ENCODE data around the gene HSPA12A. TPM values are rescaled to one million over a fixed set of nuclear protein-coding genes. Genes with fewer than 3 reads are reported as not detected.
"Not testable (repeated sequence)": the region's sequence is repeated elsewhere in the genome, so short reads cannot be mapped to it uniquely, and the experiment has no call there.

The HSPA12A gene
- total RNA-seq, 4 donors from 2014 or later = 9.6 to 26.6 (median 18.2) TPM

GRCh38 chr10:116715341-116715740, 27.0 kb downstream of the HSPA12A start:
- H3K4me3 ChIP-seq = no peak overlapping the region
- H3K27ac ChIP-seq = no peak overlapping the region
- TF ChIP-seq POLR2AphosphoS5 (IDR thresholded peaks at IDR 0.05) = no peak
- no peak for TF ChIP-seq POLR2A (IDR thresholded peaks at IDR 0.05)
- no peak for TF ChIP-seq EP300 (IDR thresholded peaks at IDR 0.05)
- no peak for TF ChIP-seq CTCF (IDR thresholded peaks at IDR 0.05)
- H3K27me3 ChIP-seq = no peaks in the 10 kb centered on the region
- peaks cover 6% of the 10 kb centered on the region for H3K4me1 ChIP-seq
- H3K36me3 ChIP-seq = no peaks in the 10 kb centered on the region
- peak in 1 of 2 donors; percentile 2 for DNase-seq (ENCODE audit: low spot score in 2 of 2)
- 83% methylated on average over 4 of the region's 4 CpGs for WGBS
- H3K9me3 ChIP-seq = no peaks in the 10 kb centered on the region

- Histone ChIP-seq H3K36me3 (no peaks in the 10 kb centered on the region), H3K9me3 (no peaks in the 10 kb centered on the region), H3K27me3 (no peaks in the 10 kb centered on the region), H3K4me3 (no peak overlapping the region), H3K27ac (no peak overlapping the region), H3K4me1 (peaks cover 6% of the 10 kb centered on the region)
- TF ChIP-seq EP300 (IDR thresholded peaks at IDR 0.05) (no peak), CTCF (IDR thresholded peaks at IDR 0.05) (no peak), POLR2AphosphoS5 (IDR thresholded peaks at IDR 0.05) (no peak), POLR2A (IDR thresholded peaks at IDR 0.05) (no peak)
- peak in 1 of 2 donors; percentile 5 for DNase-seq (ENCODE audit: low spot score in 2 of 2)
- 85% methylated on average over 1 of the region's 1 CpG for WGBS
Observed at GRCh38 chr10:116713846-116714245, 28.5 kb downstream of the HSPA12A start.

GRCh38 chr10:116712989-116713543, 29.3 kb downstream of the HSPA12A start:
- TF ChIP-seq EP300 (IDR thresholded peaks at IDR 0.05) (no peak), POLR2A (IDR thresholded peaks at IDR 0.05) (no peak), POLR2AphosphoS5 (IDR thresholded peaks at IDR 0.05) (no peak), CTCF (IDR thresholded peaks at IDR 0.05) (no peak)
- H3K9me3 ChIP-seq = no peaks in the 10 kb centered on the region
- H3K27ac ChIP-seq = no peak overlapping the region
- no peaks in the 10 kb centered on the region for H3K27me3 ChIP-seq
- peak in 1 of 2 donors; percentile 22 for DNase-seq (ENCODE audit: low spot score in 2 of 2)
- no peaks in the 10 kb centered on the region for H3K36me3 ChIP-seq
- H3K4me1 ChIP-seq = peaks cover 6% of the 10 kb centered on the region
- no peak overlapping the region for H3K4me3 ChIP-seq
- WGBS = 69% methylated on average over 2 of the region's 2 CpGs

GRCh38 chr10:116712519-116712918, 29.8 kb downstream of the HSPA12A start:
- 49% methylated on average over 3 of the region's 3 CpGs for WGBS
- Histone ChIP-seq H3K27ac (no peak overlapping the region), H3K27me3 (no peaks in the 10 kb centered on the region), H3K4me3 (no peak overlapping the region), H3K4me1 (peaks cover 6% of the 10 kb centered on the region), H3K9me3 (no peaks in the 10 kb centered on the region), H3K36me3 (no peaks in the 10 kb centered on the region)
- TF ChIP-seq POLR2A (IDR thresholded peaks at IDR 0.05) (no peak), CTCF (IDR thresholded peaks at IDR 0.05) (no peak), EP300 (IDR thresholded peaks at IDR 0.05) (no peak), POLR2AphosphoS5 (IDR thresholded peaks at IDR 0.05) (no peak)
- no peak for DNase-seq (ENCODE audit: low spot score in 2 of 2)

- H3K27ac ChIP-seq, H3K4me1 ChIP-seq, H3K36me3 ChIP-seq, H3K9me3 ChIP-seq, H3K27me3 ChIP-seq, H3K4me3 ChIP-seq: not testable (repeated sequence)
- WGBS = 92% methylated on average over 10 of the region's 10 CpGs
- peak in 1 of 2 donors; percentile 17 for DNase-seq (ENCODE audit: low spot score in 2 of 2)
Observed at GRCh38 chr10:116711803-116712202, 30.6 kb downstream of the HSPA12A start.

- no peaks in the 10 kb centered on the region for H3K9me3 ChIP-seq
- TF ChIP-seq POLR2AphosphoS5 (IDR thresholded peaks at IDR 0.05) (no peak), EP300 (IDR thresholded peaks at IDR 0.05) (no peak), POLR2A (IDR thresholded peaks at IDR 0.05) (no peak), CTCF (IDR thresholded peaks at IDR 0.05) (no peak)
- no peak overlapping the region for H3K4me3 ChIP-seq
- H3K36me3 ChIP-seq = no peaks in the 10 kb centered on the region
- H3K27me3 ChIP-seq = no peaks in the 10 kb centered on the region
- no peaks in the 10 kb centered on the region for H3K4me1 ChIP-seq
- DNase-seq (ENCODE audit: low spot score in 2 of 2) = peak in 1 of 2 donors; percentile 44
- 90% methylated on average over 4 of the region's 4 CpGs for WGBS
- H3K27ac ChIP-seq = no peak overlapping the region
Observed at GRCh38 chr10:116710076-116710475, 32.3 kb downstream of the HSPA12A start.
